ENCODE data around the gene BRI3BP.

GRCh38 chr12:125024949-125025563, 31.6 kb downstream of the BRI3BP start:
- TF ChIP-seq CTCF (IDR thresholded peaks at IDR 0.05), result no peak
- no peak for TF ChIP-seq POLR2A (IDR thresholded peaks at IDR 0.05)

All from right lobe of liver (tissue), 4 donors.